Measurements from ENCODE around the gene CRYBG1.

The CRYBG1 gene

DNA sequence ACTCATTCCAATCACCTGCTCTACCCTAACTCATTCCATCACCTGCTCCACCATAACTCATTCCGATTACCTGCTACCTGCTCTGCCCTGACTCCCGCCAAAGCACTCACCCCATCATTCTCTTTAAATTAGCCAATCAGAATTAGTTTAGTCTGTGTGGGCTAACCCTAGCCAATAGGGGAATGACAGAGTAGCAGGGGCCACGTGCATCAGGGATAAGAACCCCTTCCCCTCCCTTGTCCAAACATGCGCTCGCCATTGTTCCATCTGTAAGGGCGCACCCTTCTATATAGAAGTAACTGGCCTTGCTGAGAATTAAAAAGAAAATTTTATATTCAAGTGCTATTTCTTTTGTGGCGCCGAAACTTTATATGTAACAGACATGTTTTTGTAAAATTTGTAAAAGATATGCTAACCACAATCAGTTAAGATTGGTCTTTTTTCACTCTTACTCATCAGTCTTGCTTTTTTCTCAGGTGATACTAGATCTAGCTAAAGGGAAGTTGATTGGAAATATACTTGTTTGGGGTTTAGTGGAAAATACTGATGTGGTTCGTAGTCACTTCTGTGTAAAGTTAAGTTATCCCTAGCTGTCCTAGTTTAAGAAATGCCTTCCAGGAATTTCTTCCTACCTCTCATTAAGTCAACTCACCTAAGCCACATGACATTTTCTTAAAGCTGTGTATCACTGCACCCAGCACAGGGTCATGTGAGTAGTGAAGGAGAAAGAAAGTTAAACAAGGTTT, 252.3 kb downstream of the CRYBG1 start:
- no peak for DNase-seq

DNA sequence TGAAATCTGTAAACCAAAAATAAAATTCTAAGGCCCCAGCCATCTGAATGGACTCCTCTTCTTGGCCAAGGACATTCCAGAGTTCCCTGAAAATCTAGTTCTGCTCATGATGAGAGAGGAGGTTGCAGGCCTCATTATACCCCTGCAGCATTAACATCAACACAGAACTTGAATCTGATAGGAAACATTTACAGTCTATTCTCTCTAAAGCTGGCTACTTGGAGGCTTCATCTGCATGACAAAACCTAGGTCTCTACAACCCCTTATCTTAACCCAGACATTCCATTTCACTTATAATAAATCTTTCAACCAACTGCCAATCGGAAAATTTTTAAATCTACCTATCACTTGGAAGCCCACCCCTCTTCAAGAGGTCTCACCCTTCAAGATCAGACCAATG, 253.1 kb downstream of the CRYBG1 start:
- DNase-seq: no peak

GRCh38 chr6:106614166-106614565, 253.6 kb downstream of the CRYBG1 start:
- no peak for DNase-seq

DNA sequence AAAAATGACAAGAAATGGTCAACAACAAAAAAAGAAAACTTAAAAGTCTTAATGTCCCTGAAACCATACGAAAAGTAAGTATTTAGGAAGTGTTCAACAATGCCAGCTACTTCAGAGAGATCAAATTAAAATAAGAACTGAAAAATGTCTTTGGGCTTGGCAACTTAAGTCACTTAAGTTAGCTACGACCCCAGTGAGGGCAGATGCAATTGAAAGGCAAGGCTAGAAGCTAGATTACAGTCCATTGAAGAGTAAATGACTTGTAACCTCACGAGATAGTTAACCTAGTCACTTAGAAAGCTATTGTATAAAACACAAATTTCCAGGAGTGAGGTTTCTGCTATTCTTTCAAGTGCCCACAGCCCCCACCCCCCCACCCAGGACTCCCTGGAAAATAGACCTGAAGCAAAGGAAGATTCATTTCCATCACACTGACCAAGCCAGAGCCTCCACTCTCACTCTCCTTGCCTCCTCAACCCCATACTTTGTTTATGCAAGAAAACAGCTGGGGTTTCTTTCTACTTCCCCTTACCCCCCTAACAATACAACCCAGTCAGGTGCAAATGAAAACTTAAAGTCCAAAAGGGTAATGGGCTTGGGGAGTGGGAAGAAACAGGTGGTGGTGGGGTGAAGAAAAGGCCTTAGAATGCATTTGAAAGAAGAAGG, 254.2 kb downstream of the CRYBG1 start:
- DNase-seq: no peak

GRCh38 chr6:106617302-106617701, 256.8 kb downstream of the CRYBG1 start:
- DNase-seq: no peak

DNA sequence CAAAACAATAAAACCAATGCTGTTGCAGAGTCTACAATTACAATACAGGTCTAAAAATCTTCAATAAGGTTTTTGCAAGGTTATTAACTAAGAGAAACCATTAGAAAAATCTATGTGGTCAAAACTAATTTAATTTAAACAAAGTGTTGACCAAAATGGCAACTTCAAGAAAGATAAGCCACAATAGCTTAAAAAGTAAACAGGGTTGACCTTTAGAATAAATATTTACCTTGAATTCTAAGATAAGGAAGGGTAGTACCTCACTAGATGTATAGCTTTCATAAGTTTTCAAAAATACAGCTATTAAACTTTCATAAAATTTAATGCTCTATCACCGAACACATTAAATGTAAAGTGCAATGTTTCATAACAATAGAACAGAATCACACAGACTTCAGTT, 257.3 kb downstream of the CRYBG1 start:
- DNase-seq: no peak

DNA sequence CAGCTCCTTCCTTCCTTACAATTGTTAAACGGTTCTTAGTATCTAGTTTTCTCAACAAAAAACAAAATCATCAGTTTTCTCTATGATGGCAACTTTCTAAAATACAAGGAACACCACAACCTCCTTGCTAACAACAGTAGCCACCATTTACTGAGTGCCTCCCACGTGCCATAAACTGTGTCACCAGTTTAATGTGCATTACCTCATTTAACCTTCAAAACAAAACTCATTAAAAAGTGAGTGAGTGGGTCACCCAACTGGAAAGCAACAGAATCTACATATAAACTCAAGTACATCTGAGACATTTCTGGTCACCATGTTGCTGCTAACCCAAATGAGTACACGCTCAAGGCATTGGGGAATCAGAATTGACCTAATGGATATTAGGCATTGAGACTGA, 257.8 kb downstream of the CRYBG1 start:
- DNase-seq: no peak

DNA sequence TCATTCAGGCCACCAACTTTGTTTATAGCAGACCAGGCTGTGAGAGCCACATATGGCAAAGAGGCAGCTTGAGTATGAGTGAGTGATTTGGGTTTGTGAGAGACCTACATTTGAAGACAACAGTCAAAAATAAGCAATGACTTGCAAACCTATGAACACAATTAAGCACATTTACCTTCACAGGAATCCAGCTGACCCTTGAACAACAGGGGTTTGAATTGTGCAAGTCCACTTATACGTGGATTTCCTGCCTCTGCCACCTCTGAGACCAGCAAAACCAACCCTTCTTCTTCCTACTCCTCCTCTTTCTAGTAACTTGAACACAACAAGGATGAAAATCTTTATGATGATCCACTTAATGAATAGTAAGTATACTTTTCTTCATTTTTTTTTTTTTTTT, 258.7 kb downstream of the CRYBG1 start:
- no peak for DNase-seq

DNA sequence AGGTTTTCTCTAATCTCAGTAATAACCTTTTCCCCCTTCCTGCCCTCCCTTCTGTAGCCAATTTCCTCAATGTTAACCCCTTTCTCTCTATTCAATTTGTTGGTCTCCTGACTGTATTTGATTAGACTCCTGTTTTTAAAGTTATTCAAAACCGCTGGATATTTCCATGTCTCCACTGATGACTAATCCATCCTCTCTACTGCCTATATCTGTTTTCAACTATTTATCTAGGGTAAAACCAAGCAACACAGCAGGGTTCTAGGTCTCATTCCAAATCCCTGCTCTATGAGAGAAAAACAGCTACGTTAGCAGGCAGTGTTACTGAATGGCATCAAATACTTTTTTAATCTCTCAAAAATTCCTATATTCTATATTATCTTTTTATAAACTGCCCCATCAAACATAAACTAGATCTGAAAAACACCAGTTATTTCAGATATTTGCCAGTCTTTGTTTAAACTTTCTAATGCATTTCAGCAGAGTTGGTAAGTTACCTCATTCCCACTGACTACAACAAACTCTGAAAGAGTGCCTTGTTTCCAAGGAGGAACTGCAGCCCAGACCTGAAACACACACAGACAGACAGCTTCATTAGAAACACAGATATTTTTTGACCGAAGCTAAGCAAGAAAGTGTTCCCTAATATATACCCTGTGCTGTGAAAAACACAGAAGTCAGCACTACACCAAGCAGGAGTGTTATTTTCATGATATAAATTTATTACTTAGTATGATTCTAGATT, 260.6 kb downstream of the CRYBG1 start:
- no peak for DNase-seq

Data from activated naive CD4-positive, alpha-beta T cell treated with anti-CD3 and anti-CD28 coated beads, Interleukin-2, amount 50 U/mL, for 16 hours (primary cell).